Endothelial cell of umbilical vein (primary cell): Measurements from ENCODE around the gene IGFBP3.

Source experiments
- CTCF ChIP-seq, 2 donors: IDR thresholded peaks; 1 replicate in 1 of 2; 2 replicates in 1 of 2; pipeline ENCODE4 v1.5.1; 2011; ENCODE audit warnings: low read length in 2 of 2, mild to moderate bottlenecking in 2 of 2, moderate library complexity in 2 of 2, control low read depth in 1 of 2, inconsistent platforms in 1 of 2, low read depth in 1 of 2; ENCODE audit not compliant: insufficient read depth in 1 of 2; ENCODE audit errors: extremely low read depth in 1 of 2
- EZH2 ChIP-seq: IDR thresholded peaks from 2 replicates; pipeline ENCODE4 v1.6.1; 2012; ENCODE audit warnings: borderline replicate concordance, low read depth, mild to moderate bottlenecking, moderate library complexity, low read length, inconsistent platforms; ENCODE audit not compliant: severe bottlenecking
- FOS ChIP-seq: IDR thresholded peaks from 2 replicates; pipeline ENCODE4 v1.6.1; 2011; ENCODE audit warnings: mild to moderate bottlenecking, low read length, moderate library complexity, borderline replicate concordance; ENCODE audit not compliant: insufficient read depth
- MAX ChIP-seq: IDR thresholded peaks from 2 replicates; pipeline ENCODE4 v1.6.1; 2011; ENCODE audit not compliant: insufficient read depth, insufficient read length
- MYC ChIP-seq: IDR thresholded peaks from one replicate; pipeline ENCODE4 v1.6.1; 2011; ENCODE audit warnings: mild to moderate bottlenecking, low read depth, low read length
- POLR2A ChIP-seq: IDR thresholded peaks from 2 replicates; pipeline ENCODE4 v1.6.1; 2012; ENCODE audit warnings: low read depth, mild to moderate bottlenecking, control low read depth, low read length
- POLR2AphosphoS5 ChIP-seq: IDR thresholded peaks from 2 replicates; pipeline ENCODE4 v1.6.1; 2012; ENCODE audit warnings: low read depth, mild to moderate bottlenecking, control low read depth, low read length, moderate library complexity; ENCODE audit not compliant: insufficient read depth

DNA sequence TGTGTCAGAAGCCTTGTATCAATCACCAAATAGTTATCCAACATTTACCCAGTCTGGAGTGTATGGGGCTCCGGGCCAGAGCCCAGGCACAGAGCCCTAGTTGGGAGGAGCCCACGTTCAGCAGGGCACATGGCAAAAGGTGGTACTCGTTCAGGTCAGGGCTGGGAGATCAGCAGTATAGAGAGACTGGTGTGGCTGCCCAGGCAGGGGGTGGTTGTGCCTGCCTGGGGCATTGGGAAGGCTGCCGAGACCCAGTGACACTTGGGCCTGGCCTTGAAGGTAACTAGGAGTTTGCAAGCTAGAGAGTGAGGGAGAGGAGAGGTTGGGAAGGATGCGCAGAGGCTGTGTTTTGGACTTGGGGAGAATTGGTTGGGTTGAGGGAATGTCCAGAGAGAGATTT is 48.9 kb upstream of the IGFBP3 start:
- TF ChIP-seq MYC (no peak), POLR2A (no peak), CTCF (IDR thresholded peaks at IDR 0.05; ENCODE audit: extremely low read depth in 1 of 2, insufficient read depth in 1 of 2, low read depth in 1 of 2, low read length in 2 of 2) (no peak), FOS (no peak), EZH2 (no peak), POLR2AphosphoS5 (no peak), MAX (no peak)
